SH-SY5Y (cell line): Measurements from ENCODE around the gene HS3ST5.

Experiments used
- GATA2 ChIP-seq: IDR thresholded peaks from 2 replicates; pipeline ENCODE4 v1.6.1; 2011; ENCODE audit warnings: mild to moderate bottlenecking, low read depth, low read length
- GATA3 ChIP-seq: IDR thresholded peaks from 2 replicates; pipeline ENCODE4 v1.6.1; 2011; ENCODE audit warnings: low read depth, mild to moderate bottlenecking, low read length, moderate library complexity

DNA sequence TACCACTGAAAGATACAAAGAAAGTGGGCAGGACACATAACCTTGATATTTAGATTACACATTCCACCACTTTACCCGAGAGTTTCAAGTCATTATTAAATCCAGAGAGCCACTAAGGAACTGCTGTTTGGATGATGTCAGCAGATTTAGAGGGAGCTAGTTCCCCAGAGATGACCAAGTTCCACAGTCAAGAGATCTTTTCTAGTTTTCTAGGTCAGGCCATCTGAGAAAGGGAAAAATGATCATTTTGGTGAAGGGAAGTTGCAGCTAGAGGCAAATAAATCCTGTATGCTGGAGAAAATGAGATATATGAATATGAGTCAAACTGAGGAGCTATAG is 147.8 kb downstream of the HS3ST5 start:
- no peak for TF ChIP-seq GATA2
- TF ChIP-seq GATA3: no peak
